Effector CD8-positive, alpha-beta T cell (primary cell): ENCODE results near the gene AAMP.

Experiments
- DNase-seq: peaks from one replicate; lab custom pipeline; 2025; lab: John Stamatoyannopoulos, UW

Gene AAMP

GRCh38 chr2:218223046-218223445, 46.9 kb downstream of the AAMP start:
- DNase-seq = no peak

GRCh38 chr2:218221000-218221399, 48.9 kb downstream of the AAMP start:
- DNase-seq = no peak

- DNase-seq = no peak
Observed at GRCh38 chr2:218219934-218220333, 50.0 kb downstream of the AAMP start.

- DNase-seq = no peak
Observed at GRCh38 chr2:218218268-218219185, 51.4 kb downstream of the AAMP start.

GRCh38 chr2:218217360-218218267, 52.3 kb downstream of the AAMP start:
- DNase-seq = peak; percentile 50

GRCh38 chr2:218216674-218217359, 53.1 kb downstream of the AAMP start, which contains the start of gene ARPC2:
Gene ARPC2, plus strand, starts transcription at chr2:218217189. Its CDS starts 282 bp downstream, at chr2:218217471.
- peak; percentile 89 for DNase-seq

- DNase-seq = no peak
Observed at GRCh38 chr2:218216336-218216673, 53.6 kb downstream of the AAMP start.
